Heart right ventricle (tissue), 16 donors: ENCODE results near the gene SLC25A28. TPM values are rescaled to one million over a fixed set of nuclear protein-coding genes. Genes with fewer than 3 reads are reported as not detected.

Source experiments
- ATAC-seq, 8 donors: fragments of 200-7000 bp; cut with Tn5 transposase; one replicate each; pipeline ENCODE4 v1.9.1; 2020; ENCODE audit warnings: mild to moderate bottlenecking in 8 of 8, moderate library complexity in 8 of 8, moderate number of reproducible peaks in 1 of 8
- DNase-seq, 2 donors: peaks; one replicate each; pipeline ENCODE4 v3.0.0-alpha.2; 2020
- H3K27ac ChIP-seq, 10 donors: fragments of 200-600 bp; sonication (generic) in 2 of 10; one replicate each; pipeline versions ENCODE4 v1.5.0 to v1.8.0; 2020 to 2022; ENCODE audit warnings: mild to moderate bottlenecking in 3 of 10
- H3K27me3 ChIP-seq, 7 donors: fragments of 200-600 bp; one replicate each; pipeline ENCODE4 v1.8.0; 2021 to 2022; ENCODE audit warnings: mild to moderate bottlenecking in 2 of 7
- H3K36me3 ChIP-seq, 9 donors: fragments of 200-600 bp; sonication (generic) in 1 of 9; one replicate each; pipeline versions ENCODE4 v1.5.0 to v1.8.0; 2020 to 2022; ENCODE audit warnings: mild to moderate bottlenecking in 2 of 9
- H3K4me1 ChIP-seq, 9 donors: fragments of 200-600 bp; sonication (generic) in 1 of 9; one replicate each; pipeline versions ENCODE4 v1.5.0 to v1.8.0; 2020 to 2022; ENCODE audit warnings: mild to moderate bottlenecking in 4 of 9
- H3K4me3 ChIP-seq, 10 donors: fragments of 200-600 bp; sonication (generic) in 2 of 10; one replicate each; pipeline versions ENCODE4 v1.5.0 to v1.8.0; 2020 to 2022; ENCODE audit warnings: mild to moderate bottlenecking in 7 of 10, moderate library complexity in 2 of 10
- H3K9me3 ChIP-seq, 11 donors: fragments of 200-600 bp in 10 of 11; sonication (generic) in 2 of 11; one replicate each; pipeline versions ENCODE4 v1.5.0 to v1.8.0; 2013 to 2022; ENCODE audit warnings: mild to moderate bottlenecking in 2 of 11, control low read depth in 1 of 11, moderate library complexity in 1 of 11
- CTCF ChIP-seq, 9 donors: fragments of 200-600 bp; sonication (generic) in 2 of 9; IDR thresholded peaks; one replicate each; pipeline versions ENCODE4 v1.5.0 to v1.8.0; 2021 to 2022; ENCODE audit warnings: antibody characterized with exemption in 9 of 9, mild to moderate bottlenecking in 5 of 9, moderate library complexity in 1 of 9
- WGBS, 2 donors: extraction: QIAGEN DNeasy Blood & Tissue Kit; methylation state at CpG; one replicate each; pipeline ENCODE4 v1.1.7; 2013; ENCODE audit warnings: inconsistent platforms in 1 of 2; 5-methylcytosine and 5-hydroxymethylcytosine counted together
- intact Hi-C, 10 donors: fragments of 100-400 bp; cut with DNase I; formaldehyde crosslinking; loops; one replicate each; pipeline versions ENCODE4 v1.11.1 to v1.14.2; 2022
- polyA plus RNA-seq, 2 donors: library from polyadenylated mRNA; stranded (reverse); fragments of 200-250 nt; gene quantifications; one replicate each; pipeline ENCODE4 v1.2.3, GENCODE V29; 2013
- total RNA-seq, 10 donors: library from RNA; stranded (reverse); fragmentation: NEBNext Ultra II Directional in 3 of 10; extraction: Animal tissue kit (Norgen Biotek cat#: 25700) in 3 of 10; gene quantifications; one replicate each; pipeline versions ENCODE4 v1.2.1 to v1.2.4, GENCODE V29; 2021 to 2023
- donor health status: Arrhythmogenic right ventricular cardiomyopathy.
- donor health status: ischemic (EF 13 %, LVEDD 7.1; RV severe dilation, severe dysfunction).
- donor health status: healthy with polysubstance abuse.
- donor health status: DM: no; HTN: yes; CAD: no.
- donor health status: DM: no; HTN: no; CAD: no.
- donor health status: ischemic (EF 25% LVEDD 6.9; RV normal size, moderate dysfunction).
- donor health status: ischemic (EF 25% LVEDD 5.7; RV mildly dilated, moderate dysfunction).
- donor health status: healthy.
- donor health status: DM: yes; HTN: yes; CAD: no.
- donor health status: Ischemic cardiomyopathy.
- donor health status: ischemic (EF 35%, LVEDD 5.7; RV mildly dilated, moderate dysfunction).
- donor health status: nonischemic (EF 11% LVEDD 7.7; RV severe dilation, severe dysfunction).
- donor health status: DM: yes; HTN: yes; CAD: no.
- donor health status: PGD.
- donor health status: ischemic (EF 29% LVEDD 5.4; RV normal size, mild dysfunction).
- donor health status: nonischemic (EF 23%, LVEDD 6.1; RV moderate dilation, normal function).

SLC25A28 gene
- total and polyA plus RNA-seq, 12 donors: 21.2 to 116 (median 32.1) TPM

- DNase-seq: no peak
- peaks cover 0 to 39% (median 0%) of the 10 kb centered on the region in 9 donors for H3K36me3 ChIP-seq
- peak overlapping the region in 2 of 10 donors; percentile 5 to 23 for H3K4me3 ChIP-seq
- no peaks in the 10 kb centered on the region for H3K27me3 ChIP-seq
- TF ChIP-seq CTCF (IDR thresholded peaks at IDR 0.05): no peak
- intact Hi-C loops: no loop called here
- WGBS, 2 donors: 59 to 68% methylated on average over 6 of the region's 6 CpGs
- no peaks in the 10 kb centered on the region for H3K9me3 ChIP-seq
- peaks cover 5 to 48% (median 23%) of the 10 kb centered on the region in 9 donors for H3K4me1 ChIP-seq
- H3K27ac ChIP-seq: peak overlapping the region in 2 of 10 donors; percentile 22 to 35
- ATAC-seq: no peak
Observed at GRCh38 chr10:99661377-99661763, 41.1 kb upstream of the SLC25A28 start.

DNA sequence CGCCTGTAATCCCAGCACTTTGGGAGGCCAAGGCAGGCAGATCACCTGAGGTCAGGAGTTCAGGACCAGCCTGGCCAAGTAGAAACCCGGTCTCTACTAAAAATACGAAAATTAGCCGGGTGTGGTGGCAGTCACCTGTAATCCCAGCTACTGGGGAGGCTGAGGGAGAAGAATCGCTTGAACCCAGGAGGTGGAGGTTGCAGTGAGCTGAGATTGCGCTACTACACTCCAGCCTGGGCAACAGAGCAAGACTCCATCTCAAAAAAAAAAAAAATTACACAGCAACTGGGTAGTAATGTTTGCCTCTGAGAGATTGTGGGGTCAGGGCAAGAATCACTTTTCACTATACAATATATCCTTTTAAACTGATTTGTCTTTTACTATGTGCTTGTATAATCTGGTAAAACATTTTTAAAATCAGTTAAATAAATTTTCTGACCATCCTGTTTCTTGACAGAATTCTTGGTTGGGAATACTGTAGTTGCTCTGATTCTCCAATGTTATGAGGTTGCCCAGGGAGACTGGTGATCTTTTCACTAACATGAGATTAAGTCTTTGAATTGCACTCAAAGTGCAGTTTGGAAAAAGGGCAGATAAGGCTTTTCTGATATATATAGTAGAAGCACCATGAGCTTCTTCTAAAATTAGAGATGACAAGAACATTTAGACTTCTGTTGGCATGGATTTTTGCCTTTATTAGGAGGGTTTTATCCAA, 40.6 kb upstream of the SLC25A28 start:
- no peak for TF ChIP-seq CTCF (IDR thresholded peaks at IDR 0.05)
- Histone ChIP-seq H3K36me3 (peaks cover 0 to 33% (median 0%) of the 10 kb centered on the region in 9 donors), H3K27ac (peak overlapping the region in 2 of 10 donors; percentile 22 to 35), H3K4me3 (peak overlapping the region in 1 of 10 donors; percentile 23), H3K4me1 (peaks cover 5 to 53% (median 23%) of the 10 kb centered on the region in 9 donors), H3K9me3 (no peaks in the 10 kb centered on the region), H3K27me3 (no peaks in the 10 kb centered on the region)
- DNase-seq (no peak), ATAC-seq (no peak)
- 97 to 99% methylated on average over 6 of the region's 6 CpGs for WGBS, 2 donors
- intact Hi-C loops: no loop called here

DNA sequence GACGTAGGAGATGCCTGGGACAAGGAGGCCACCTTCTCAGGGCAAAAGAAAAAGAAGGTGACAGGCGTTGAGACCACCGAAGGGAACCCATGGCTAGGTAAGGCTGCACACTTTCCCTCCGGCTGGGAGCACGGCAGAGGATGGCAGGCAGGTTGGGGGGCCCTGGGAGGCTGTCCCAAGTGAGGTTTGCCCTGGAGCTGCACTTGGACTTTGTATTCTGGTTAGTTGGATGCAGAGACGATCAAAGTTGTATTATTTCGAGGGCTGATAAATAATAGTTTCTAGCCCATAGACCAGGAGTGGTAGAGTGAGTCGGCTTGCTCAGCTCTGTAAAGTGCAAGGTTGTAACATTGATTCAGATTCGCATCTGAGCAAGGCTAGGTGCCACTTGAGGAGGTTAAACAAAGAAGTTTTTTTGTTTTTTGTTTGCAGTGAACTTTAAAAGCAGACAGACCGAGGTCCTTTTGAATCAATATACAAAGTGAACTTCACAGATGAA, 39.7 kb upstream of the SLC25A28 start:
- H3K4me3 ChIP-seq: peak overlapping the region; percentile 63 to 98 (median 74)
- no peaks in the 10 kb centered on the region for H3K9me3 ChIP-seq
- DNase-seq: no peak
- intact Hi-C loops: loop anchor here in 5 of 10 donors (1.0 to 5.0 kb wide), 3 partner anchors 38 to 39 kb away; partner anchors contain the start of gene SLC25A28 (in 4 of the 5)
- H3K27ac ChIP-seq: peak overlapping the region in 7 of 10 donors; percentile 4 to 80 (median 58)
- no peak for ATAC-seq
- no peak for TF ChIP-seq CTCF (IDR thresholded peaks at IDR 0.05)
- peaks cover 5 to 53% (median 23%) of the 10 kb centered on the region in 9 donors for H3K4me1 ChIP-seq
- 18 to 19% methylated on average over 10 of the region's 10 CpGs for WGBS, 2 donors
- peaks cover 0 to 24% (median 0%) of the 10 kb centered on the region in 9 donors for H3K36me3 ChIP-seq
- no peaks in the 10 kb centered on the region for H3K27me3 ChIP-seq

GRCh38 chr10:99659031-99659867, 39.0 kb upstream of the SLC25A28 start, which contains the start of gene ENTPD7:
ENTPD7 (plus strand) TSS chr10:99659509; CDS start chr10:99659957, 448 bp downstream.
- H3K9me3 ChIP-seq: no peaks in the 10 kb centered on the region
- WGBS, 2 donors: 0 to 1% methylated on average over 70 to 71 of the region's 71 CpGs
- H3K36me3 ChIP-seq: peaks cover 0 to 21% (median 0%) of the 10 kb centered on the region in 9 donors
- peaks cover 5 to 53% (median 23%) of the 10 kb centered on the region in 9 donors for H3K4me1 ChIP-seq
- intact Hi-C loops: loop anchor here in 5 of 10 donors (1.0 to 5.0 kb wide), 3 partner anchors 37 to 38 kb away; partner anchors contain the start of gene SLC25A28 (in 4 of the 5)
- DNase-seq (peak; percentile 93 to 94), ATAC-seq (peak; percentile 99 to 100 (median 100))
- peak within 1 kb of the TSS in 7 of 10 donors; percentile 4 to 80 (median 58) for H3K27ac ChIP-seq
- H3K27me3 ChIP-seq: no peaks in the 10 kb centered on the region
- peak in 8 of 9 donors; percentile 10 to 52 (median 43) for TF ChIP-seq CTCF (IDR thresholded peaks at IDR 0.05)
- peak within 1 kb of the TSS; percentile 63 to 98 (median 74) for H3K4me3 ChIP-seq
